ENCODE results near the gene ZNF667.
A peak's percentile ranks its signal among the peaks of the same experiment; 100 is the strongest.

Gene ZNF667

DNA sequence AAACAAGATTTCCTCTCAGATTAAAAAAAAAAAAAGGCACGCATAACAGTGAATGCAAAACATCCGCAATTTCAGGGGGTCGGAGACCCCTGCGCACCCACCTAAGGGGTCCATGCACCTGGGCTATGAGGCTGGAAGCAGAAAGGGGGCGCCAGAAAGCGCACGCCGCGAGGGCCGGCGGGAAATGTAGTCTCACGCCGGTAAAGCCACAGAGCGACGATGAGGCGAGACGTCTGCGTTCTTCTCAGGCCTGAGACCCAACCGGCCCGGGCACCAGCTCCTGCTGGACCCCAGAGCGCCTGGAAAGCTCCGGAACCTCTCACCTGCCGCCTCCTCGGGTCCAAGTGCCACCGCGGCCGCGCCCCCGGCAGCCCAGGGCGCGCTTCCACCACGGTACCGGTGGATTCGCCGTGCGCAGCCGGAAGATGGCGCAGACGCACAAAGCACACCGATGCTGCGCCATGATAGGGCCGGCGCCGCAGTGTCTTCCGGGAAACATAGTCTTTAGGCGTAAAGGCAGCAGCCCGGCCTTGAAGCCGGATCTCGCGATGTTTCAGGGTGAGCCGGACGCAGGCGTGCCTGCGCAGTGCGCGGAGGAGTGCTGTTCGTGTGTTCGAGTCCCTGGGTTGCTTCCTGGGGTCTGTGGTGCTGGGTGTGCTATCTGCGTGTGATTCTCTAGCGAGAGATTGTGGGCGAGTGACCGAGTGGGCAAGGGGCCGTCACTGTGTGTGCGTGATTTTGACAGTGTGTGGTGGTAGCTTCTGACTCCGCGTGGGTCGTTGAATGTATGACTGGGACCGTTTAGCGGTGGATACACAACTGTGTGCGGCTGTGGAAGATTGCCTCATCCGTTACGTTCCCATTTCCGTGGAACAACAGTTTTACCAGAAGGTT, 83.8 kb downstream of the ZNF667 start, which contains the start of gene ZNF582:
Gene ZNF582 (minus strand): TSS at position 416 of the 894 bp plus-strand sequence. CDS start 1,782 bp downstream, outside the sequence.
- Histone ChIP-seq H3K9me2 (replicated peaks; ENCODE audit: control insufficient read depth, low read length) (no peaks in the 10 kb centered on the region), H3K4me3 (ENCODE audit: low read length) (peak within 1 kb of the TSS; percentile 79), H3K9me3 (ENCODE audit: control insufficient read depth, insufficient read depth, low read length) (peaks cover 39% of the 10 kb centered on the region), H4K20me1 (ENCODE audit: control insufficient read depth, insufficient read depth, low read depth, low read length) (no peaks in the 10 kb centered on the region), H3K4me1 (ENCODE audit: control insufficient read depth, low read length) (peaks cover 11% of the 10 kb centered on the region), H3K4me2 (ENCODE audit: low read length) (peak within 1 kb of the TSS; percentile 59), H3K27ac (ENCODE audit: low read depth, low read length) (peak within 1 kb of the TSS; percentile 44), H3F3A (ENCODE audit: control insufficient read depth, insufficient read depth) (no peaks in the 10 kb centered on the region; the same call in 1 of the 2 replicates), H3K79me2 (ENCODE audit: control insufficient read depth, low read length) (no peaks in the 10 kb centered on the region), H3K27me3 (ENCODE audit: control insufficient read depth, low read length) (no peaks in the 10 kb centered on the region), H3K36me3 (ENCODE audit: control insufficient read depth, low read length) (no peaks in the 10 kb centered on the region)
- TF ChIP-seq EZH2phosphoT487 (IDR thresholded peaks at IDR 0.05; ENCODE audit: borderline replicate concordance, low read length), result no peak
- TF ChIP-seq, protein P1, sequence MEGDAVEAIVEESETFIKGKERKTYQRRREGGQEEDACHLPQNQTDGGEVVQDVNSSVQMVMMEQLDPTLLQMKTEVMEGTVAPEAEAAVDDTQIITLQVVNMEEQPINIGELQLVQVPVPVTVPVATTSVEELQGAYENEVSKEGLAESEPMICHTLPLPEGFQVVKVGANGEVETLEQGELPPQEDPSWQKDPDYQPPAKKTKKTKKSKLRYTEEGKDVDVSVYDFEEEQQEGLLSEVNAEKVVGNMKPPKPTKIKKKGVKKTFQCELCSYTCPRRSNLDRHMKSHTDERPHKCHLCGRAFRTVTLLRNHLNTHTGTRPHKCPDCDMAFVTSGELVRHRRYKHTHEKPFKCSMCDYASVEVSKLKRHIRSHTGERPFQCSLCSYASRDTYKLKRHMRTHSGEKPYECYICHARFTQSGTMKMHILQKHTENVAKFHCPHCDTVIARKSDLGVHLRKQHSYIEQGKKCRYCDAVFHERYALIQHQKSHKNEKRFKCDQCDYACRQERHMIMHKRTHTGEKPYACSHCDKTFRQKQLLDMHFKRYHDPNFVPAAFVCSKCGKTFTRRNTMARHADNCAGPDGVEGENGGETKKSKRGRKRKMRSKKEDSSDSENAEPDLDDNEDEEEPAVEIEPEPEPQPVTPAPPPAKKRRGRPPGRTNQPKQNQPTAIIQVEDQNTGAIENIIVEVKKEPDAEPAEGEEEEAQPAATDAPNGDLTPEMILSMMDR (IDR thresholded peaks at IDR 0.05; ENCODE audit: low read depth, low read length, poor library complexity, severe bottlenecking), result peak; percentile 94

Measured in DOHH2 (cell line).